GM12864 (cell line): Measurements from ENCODE around the gene BRI3.

Experiments
- DNase-seq: peaks from one replicate; pipeline ENCODE4 v3.0.0-alpha.2; 2011; ENCODE audit warnings: low read depth
- H3K4me3 ChIP-seq: 2 replicates; pipeline ENCODE4 v1.5.1; 2011; ENCODE audit warnings: mild to moderate bottlenecking, low read depth, low read length, control low read depth
- TF ChIP-seq, protein P1 (sequence below): IDR thresholded peaks from 2 replicates; pipeline ENCODE4 v1.5.1; 2011; ENCODE audit warnings: low read depth, mild to moderate bottlenecking, moderate library complexity, low read length, control low read depth, inconsistent platforms; ENCODE audit errors: missing control alignments

The BRI3 gene, protein sequence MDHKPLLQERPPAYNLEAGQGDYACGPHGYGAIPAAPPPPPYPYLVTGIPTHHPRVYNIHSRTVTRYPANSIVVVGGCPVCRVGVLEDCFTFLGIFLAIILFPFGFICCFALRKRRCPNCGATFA

DNA sequence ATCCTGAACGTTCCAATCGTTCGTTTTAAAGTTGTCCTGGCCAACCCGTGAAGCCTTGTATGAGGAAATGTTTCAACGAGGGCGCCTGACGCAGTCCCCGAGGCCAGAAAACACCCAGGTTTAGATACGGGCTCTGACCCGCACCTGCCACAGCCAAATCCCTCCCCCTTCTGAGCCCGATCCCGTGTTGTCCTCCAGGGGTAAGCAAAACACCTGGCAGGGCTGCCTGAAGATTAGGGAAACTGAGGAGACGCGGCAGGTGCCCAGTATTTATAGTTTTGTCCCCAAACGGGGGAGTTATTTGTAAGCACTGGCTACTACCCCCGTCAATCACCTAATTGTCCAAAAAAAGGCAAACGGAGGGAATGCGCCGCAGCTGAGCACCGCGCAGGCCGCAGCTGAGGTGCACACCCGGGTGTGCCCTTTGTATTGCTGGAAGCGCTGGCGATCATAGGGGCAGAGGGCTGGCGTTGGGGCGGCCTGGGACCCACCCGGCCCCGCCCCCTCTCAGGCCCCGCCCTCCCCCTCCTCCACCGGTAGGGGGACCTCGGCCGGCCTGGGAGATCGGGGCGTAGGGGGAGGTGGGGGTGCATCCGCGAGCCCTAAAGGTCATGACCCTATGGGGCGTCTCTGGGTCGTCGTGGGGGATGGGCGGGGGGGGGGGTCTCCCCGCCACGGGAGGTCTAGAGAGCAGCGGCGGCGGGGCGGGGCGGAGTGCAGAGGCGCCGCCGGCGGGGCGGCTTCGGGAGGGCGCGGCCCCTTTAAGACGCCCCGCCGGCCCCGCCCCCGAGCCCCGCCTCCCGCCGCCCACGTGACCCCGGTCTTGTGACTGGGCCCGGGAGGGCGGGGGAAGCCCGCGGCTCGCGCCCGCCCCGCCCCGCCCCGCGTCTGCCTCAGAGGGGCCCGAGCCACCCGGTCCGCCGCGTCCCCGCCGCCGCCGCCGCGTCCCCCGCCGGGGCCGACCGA, at the start of gene BRI3:
Gene BRI3, plus strand, starts transcription at position 896 of the 966 bp plus-strand sequence. CDS start 110 bp downstream, outside the sequence.
- DNase-seq: peak; percentile 49
- TF ChIP-seq, protein P1, sequence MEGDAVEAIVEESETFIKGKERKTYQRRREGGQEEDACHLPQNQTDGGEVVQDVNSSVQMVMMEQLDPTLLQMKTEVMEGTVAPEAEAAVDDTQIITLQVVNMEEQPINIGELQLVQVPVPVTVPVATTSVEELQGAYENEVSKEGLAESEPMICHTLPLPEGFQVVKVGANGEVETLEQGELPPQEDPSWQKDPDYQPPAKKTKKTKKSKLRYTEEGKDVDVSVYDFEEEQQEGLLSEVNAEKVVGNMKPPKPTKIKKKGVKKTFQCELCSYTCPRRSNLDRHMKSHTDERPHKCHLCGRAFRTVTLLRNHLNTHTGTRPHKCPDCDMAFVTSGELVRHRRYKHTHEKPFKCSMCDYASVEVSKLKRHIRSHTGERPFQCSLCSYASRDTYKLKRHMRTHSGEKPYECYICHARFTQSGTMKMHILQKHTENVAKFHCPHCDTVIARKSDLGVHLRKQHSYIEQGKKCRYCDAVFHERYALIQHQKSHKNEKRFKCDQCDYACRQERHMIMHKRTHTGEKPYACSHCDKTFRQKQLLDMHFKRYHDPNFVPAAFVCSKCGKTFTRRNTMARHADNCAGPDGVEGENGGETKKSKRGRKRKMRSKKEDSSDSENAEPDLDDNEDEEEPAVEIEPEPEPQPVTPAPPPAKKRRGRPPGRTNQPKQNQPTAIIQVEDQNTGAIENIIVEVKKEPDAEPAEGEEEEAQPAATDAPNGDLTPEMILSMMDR: no peak
- peak within 1 kb of the TSS; percentile 82 for H3K4me3 ChIP-seq

DNA sequence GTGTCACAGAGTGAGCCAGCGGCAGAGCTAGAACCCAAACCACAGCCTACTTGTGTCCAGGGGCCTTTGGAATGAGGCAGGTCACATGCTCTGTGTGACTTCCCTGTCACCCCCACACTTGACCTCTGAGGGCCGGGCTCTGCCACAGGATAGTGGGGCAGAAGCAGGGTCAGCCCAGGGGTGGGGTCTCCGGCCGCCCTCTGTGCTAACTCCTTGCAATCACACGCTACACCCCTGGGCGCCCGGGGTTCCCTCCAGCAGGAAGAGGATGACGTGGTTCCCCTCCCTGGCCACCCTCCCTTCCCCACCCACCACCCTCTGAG, 49.3 kb upstream of the BRI3 start:
- no peak overlapping the region for H3K4me3 ChIP-seq
- TF ChIP-seq, protein P1: no peak
- DNase-seq: no peak

DNA sequence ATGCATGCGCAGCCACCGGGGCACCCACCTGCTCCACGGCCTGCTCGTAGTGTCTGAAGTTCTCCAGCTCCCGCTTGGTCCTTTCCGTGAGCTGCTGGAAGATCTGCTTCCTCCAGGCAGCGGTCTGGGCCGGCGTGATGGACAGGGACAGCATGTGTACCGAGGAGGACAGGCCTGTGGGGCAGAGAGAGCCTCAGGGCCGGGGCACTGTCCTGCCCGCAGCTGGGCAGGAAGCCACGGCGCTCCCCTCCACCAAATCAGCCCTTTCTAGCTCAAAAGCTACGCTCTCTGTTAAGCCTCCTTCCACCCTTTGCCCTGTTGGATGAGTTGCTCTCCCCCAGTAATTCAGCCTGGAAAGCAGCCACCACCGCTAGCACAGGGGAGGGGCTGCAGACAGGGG, 48.7 kb upstream of the BRI3 start:
- H3K4me3 ChIP-seq: no peak overlapping the region
- TF ChIP-seq, protein P1: no peak
- no peak for DNase-seq

DNA sequence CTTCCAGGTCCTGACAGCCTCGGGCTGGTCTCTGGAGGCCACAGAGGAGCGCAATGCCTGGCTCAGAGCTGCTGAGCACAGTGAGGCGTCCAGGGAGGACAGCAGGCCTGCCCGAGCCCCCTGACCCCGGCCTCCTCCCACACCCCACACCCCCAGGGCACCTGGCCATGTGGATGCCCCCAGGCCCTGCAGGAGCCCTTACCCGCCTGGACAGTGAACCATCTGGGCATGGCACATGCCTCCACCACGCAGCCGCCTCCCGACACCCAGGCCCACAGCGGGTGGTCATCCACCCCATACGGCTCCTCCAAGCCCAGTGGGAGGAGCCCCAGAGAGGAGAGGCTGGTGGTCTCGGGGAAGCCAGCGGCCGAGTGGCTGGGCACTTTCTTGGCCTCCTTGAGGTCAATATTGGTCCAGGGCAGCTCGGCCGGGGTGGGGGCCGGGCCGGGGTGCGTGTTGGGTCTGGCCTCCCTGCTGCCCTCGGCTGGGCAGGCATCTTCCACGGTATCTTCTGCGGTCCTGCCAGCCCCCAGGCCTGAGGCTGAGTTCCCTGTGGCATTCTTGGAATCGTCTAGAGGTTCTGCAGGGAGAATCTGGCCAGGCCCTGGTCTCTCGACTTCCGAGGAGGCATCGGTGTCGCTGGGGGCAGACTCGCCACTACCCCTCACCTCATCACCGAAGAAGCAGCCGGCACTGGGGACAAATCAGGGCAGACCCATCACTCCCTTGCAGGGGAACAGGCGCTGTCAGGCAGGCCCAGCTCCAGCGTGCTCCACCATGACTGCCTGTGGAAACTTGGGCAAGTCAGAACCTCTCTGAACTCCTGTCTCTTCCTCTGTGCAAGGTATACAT, 48.0 kb upstream of the BRI3 start:
- no peak for DNase-seq
- no peak overlapping the region for H3K4me3 ChIP-seq
- TF ChIP-seq, protein P1: no peak

DNA sequence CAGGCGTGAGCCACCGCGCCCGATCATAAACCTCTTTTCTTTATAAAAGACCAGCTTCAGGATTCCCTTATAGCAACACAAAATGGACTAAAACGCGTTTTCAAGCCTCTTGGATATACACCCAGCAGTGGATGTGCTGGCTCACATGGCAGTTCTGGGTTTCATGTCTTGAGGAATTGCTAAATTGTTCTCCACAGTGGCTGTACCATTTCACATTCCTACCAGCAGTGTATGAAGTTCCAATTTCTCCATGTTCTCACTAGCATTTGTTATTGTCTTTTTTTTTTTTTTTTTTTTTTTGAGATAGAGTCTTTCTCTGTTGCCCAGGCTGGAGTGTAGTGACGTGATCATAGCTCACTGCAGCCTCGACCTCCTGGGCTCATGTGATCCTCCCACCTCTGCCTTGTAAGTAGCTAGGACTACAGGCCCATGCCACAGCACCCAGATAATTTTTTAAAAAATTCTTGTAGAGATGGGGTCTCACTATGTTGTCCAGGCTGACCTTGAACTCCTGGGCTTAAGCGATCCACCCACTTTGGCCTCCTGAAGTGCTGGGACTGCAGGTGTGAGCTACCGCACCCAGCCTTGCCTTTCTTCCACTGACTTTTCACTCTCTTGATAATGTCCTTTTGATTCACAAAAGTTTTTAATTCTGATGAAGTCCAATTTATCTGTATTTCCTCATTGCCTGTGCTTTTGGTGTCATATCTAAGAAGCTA, 46.9 kb upstream of the BRI3 start:
- no peak overlapping the region for H3K4me3 ChIP-seq
- DNase-seq: no peak
- TF ChIP-seq, protein P1: no peak

DNA sequence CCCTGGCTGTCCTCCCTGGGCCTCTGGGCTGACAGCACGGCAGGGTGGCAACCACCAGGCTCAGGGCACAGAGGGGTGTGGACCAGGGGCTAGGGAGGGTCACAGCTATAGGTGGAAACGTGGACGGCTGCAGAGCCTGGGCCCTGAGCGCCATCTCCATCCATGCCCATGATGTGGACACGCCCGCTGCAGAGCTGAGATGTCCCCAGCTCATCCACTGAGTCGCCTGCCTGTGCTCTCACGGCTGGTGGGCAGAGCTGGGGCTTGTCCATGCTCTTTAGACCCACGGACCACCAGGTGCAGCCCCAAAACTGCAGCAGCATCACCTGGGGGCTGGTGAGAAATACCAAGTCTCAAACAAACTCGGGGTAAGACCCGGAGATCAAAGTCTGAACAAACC, 45.6 kb upstream of the BRI3 start:
- no peak for DNase-seq
- TF ChIP-seq, protein P1: no peak
- no peak overlapping the region for H3K4me3 ChIP-seq
